Measurements from ENCODE around the gene FAM81A.
"Not testable (repeated sequence)": the region's sequence is repeated elsewhere in the genome, so short reads cannot be mapped to it uniquely, and the experiment has no call there.

FAM81A gene

DNA sequence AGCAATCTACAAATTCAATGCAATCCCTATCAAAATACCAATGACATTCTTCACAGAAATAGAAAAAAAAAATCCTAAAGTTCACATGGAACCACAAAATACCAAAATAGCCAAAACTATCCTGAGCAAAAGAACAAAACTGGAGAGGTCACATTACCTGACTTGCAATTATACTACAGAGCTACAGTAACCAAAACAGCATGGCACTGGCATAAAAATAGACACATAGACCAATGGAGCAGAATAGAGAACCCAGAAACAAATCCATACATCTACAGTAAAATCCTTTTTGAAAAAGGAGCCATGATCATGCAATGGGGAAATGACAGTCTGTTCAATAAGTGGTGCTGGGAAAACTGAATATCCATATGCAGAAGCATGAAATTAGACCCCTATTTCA lies 51.5 kb downstream of the FAM81A start:
- not testable (repeated sequence) for DNase-seq (ENCODE audit: low spot score)

DNA sequence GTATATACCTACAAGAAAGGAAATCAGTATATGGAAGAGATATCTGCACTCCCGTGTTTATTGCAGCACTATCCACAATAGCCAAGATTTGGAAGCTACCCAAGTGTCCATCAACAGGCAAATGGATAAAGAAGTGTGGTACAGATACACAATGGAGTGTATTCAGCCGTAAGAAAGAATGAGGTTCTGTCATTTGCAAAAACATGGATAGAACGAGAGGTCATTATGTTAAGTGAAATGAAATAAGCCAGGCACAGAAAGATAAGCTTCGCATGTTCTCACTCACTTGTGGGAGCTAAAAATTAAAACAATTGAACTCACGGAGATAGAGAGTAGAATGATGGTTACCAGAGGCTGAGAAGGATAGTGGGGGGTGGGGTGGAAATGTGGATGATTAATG lies 53.1 kb downstream of the FAM81A start:
- peak; percentile 48 for DNase-seq (ENCODE audit: low spot score)

DNA sequence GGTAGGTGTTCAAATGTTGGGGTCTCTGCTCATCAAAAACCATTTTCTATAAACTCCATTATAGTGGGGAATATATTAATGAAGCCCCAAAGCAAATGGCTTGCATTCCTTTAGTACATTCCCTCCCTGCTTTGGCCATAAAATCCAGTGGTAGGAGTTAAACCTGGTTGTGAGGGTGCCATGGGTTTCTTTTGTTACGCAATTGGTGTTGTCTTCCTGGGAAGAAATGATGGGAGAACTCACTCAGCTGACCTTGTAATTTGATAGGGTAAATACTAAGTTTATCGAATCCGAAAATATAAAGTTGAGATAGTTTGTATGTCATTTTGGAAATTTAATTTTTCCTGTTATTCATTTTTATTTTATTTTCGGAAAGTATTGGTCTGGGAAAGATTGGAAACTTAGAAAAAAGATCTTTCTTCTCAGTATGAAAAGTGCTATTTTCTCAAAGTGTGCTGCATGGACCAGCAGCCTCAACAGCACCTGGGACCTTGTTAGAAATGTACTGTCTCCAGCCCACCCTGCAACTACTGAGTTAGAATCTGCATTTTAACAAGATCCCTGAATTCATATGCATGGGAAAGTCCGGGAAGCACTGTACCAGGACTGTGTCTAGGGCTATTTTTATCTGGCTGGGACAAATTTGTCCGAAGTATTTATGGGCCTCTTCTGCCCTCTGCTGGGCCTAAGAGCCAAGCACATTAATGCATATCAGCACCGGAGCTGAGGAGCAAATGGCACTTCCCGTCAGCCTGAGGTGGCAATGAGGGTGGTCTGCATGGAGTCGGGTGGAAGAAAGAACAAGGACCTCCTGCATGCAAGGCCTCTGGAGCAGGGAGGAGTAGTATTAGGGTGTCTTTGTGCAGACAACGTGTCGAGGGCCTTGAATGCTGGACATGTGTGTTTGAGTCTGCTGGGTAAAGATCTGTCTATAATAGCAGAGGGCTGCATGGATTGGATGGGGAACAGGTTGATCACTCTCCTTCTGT lies 54.7 kb downstream of the FAM81A start:
- DNase-seq (ENCODE audit: low spot score) = peak; percentile 88

DNA sequence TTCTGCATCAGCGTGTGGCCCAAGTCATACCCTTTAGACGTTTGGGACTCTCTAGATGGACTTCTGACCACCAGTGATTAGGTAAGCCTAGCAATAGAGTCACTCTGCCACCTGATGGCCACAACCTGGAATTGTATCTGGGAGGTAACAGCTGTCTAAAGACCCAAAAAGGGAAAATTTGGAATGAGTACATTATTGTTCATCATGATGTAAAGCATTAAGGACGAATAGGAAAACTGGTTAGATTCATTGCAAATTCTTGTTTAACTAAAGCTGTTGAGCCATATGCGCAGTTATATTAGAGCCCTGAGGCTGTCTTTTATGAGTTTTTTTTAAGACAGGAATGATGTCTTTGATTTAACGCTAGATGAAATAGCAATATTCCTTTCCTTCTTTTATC lies 63.6 kb downstream of the FAM81A start:
- peak; percentile 21 for DNase-seq (ENCODE audit: low spot score)

DNA sequence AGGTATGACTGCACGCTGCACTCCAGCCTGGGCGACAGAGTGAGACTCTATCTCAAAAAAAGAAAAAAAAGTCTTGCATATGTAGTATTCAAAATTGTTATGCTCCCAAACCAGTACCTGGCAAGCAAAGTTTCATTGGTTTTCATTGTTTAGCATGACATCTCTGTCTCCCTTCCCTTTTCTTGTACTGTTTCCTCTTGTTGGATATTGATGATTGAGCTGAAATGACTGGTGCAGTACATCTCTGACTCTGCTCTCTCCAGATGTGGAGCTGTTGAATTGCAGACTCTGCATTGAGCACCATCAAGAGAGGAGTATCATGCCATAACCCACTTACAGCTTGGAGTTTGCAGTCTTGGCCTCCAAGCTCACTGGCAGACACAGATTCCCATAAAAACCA lies 77.2 kb downstream of the FAM81A start:
- no peak for DNase-seq (ENCODE audit: low spot score)

DNA sequence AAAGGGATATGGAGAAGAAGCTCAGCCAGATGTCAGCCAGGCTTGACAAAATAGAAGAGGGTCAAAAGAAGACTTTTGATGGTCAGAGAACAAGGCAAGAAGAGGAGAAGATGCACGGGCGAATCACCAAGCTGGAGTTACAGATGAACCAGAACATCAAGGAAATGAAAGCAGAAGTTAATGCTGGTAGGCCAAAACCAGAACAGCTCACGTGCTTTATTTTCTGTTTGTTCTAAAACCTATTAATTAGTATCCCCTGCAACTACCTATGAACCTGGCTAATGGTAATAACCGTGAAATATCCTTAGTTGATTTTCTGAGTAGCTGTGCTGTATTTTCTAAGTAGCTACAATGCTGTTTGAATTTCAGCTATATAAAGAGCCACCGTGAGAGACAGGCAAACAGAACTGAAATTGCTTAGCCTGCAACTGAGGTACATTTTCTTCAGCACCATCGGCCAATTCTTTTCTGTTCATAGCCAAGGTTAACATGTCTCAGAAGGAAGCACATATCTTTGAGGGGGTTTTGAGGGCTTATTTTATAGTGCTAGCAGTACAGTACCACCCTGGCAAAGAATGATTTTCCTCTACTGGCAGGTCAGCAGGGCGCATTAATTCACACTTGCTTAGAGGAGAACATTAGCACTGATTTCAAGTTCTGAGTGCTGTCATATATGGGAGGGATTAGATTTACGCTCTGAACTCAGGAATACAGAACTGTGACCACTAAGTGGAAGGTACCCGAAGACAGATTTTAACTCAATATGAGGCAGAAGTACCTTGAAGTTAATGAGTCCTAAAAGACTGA lies 78.9 kb downstream of the FAM81A start:
- no peak for DNase-seq (ENCODE audit: low spot score)

DNA sequence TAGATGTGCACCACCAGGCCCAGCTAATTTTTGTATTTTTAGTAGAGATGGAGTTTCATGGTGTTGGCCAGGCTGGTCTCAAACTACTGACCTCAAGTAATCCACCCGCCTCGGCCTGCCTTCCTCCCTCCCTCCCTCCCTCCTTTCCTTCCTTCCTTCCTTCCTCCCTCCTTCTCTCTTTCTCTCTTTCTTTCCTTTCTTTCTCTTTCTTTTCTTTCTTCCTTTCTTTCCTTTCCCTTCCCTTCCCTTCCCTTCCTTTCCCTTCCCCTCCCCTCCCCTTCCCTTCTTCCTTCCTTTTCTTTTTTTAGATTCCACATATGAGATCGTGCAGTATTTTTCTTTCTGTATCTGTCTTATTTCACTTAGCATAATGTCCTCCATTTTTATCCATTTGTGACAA lies 81.3 kb downstream of the FAM81A start:
- DNase-seq (ENCODE audit: low spot score) = no peak

DNA sequence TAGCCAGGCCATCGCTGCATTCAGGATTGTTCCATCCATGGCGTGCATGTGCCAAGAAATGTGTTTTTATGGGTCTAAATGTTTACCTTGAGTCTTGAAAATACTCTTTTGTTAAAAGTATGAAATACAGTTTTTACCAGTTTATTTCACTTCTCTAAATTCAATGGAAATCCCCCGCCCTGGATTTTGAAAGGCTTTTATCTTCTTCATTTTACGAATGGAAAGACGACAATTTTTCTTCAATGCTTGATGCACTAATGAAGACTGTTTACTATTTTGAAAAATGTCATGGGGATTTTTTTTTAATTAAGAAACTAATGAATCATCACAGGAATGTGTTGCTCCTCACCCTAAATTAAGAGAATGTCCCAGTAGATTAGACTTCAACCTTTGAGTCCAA lies 83.5 kb downstream of the FAM81A start:
- DNase-seq (ENCODE audit: low spot score) = no peak

DNA sequence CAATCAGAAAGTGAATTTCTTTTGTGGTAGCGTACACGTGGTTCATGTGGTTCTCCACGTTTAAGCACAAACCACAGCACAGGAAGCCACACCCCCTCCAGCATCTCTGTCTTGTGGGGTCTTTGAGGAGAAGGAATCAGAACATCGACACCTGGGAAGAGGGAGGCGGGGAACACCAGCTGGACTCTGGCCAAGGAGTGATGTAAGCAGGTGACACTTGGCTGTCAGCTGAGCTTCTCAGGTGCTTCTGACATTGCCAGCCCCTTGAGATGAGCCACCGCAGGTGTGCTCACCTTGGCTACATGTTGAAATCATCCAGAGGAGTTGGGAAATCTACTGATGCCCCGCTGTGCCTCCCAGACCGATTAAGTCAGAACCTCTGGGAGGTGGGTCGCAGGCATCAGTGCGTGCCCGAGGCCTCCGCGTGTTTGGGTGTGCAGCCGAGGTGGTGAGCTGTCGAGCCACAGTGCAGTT lies 85.0 kb downstream of the FAM81A start:
- no peak for DNase-seq (ENCODE audit: low spot score)

DNA sequence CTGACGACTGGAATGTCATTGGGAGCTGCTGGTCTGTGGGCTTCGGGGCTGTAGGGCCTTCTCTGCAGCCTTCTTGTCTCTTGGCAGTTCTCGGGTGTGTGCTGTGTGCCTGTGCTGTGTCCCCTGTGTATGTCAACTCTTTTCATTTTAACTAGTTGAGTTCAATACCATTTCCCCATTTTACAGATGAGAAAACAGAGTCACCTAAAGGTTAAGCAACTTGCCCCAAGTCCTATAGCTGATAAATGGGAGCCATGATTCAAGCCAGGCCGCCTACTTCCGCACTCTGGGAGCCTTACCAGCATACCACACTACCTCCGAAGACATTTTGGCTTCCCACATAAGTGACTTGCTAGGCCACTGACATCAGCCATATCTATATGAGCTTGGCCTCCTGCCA lies 85.7 kb downstream of the FAM81A start:
- DNase-seq (ENCODE audit: low spot score) = no peak

DNA sequence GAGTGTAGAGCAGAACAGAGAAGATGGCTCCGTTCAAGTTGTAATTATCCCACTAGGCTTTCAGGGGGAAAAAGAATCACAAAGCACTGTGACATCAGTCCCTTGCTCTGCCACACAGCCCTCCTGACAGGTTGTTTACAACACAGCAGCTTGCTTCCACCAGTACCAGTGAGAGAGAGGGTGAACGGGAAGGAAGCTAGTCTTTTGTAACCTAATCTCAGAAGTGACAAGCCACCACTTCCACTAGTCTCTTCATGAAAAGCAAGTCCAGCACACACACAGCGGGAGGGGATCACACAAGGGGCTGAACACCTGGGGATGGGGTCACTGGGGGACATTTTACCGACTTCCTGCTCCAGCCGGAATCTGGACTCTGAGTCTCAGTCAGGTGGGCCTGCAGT lies 86.3 kb downstream of the FAM81A start:
- peak; percentile 35 for DNase-seq (ENCODE audit: low spot score)

DNA sequence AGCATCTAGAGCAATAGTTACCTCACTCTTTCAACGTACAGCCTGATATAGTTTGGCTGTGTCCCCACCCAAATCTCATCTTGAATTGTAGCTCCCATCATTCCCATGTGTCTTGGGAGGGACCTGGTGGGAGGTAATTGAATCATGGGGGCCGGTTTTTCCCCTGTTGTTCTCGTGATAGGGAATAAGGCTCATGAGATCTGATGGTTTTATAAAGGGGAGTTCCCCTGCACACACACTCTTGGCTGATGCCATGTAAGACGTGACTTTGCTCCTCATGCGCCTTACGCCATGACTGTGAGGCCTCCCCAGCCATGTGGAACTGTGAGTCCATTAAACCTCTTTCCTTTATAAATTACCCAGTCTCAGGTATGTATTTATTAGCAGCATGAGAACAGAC lies 88.5 kb downstream of the FAM81A start:
- not testable (repeated sequence) for DNase-seq (ENCODE audit: low spot score)

DNA sequence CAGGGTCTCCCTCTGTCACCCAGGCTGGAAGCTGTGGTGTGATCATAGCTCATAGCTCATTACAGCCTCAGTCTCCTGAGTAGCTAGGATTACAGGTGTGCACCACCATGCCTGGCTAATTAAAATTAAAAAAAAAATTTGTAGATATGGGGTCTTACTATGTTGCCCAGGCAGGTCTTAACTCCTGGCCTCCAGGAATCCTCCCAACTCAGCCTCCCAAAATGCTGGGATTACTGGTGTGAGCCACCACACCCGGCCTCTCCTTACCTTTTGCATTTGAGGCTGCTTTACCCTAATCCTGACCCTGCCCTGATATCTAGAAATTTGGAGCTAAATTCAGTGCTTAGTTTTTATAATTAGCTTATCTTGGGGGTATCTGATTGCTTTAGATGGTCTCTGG lies 90.4 kb downstream of the FAM81A start:
- no peak for DNase-seq (ENCODE audit: low spot score)

DNA sequence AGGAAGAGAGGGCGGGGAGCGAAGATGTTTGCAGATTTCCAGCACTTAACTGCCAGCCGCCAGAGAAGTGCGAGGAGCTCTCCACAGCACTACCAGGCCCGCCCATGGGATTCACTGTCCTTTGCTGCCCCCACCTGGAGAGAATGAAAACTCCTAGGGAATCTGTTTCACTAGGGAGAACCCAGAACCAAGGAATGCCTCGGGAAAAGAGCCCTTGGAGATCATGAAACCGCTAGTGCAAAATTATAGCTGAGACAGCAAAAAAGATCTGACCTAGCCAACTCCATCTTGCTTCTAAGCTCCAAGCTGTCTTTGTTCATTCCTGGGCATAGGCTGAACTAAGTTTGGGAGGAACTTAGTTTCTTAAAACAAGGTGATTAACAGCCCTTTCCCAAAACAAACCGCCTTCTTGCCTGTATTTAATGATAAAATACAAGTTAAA lies 91.0 kb downstream of the FAM81A start:
- DNase-seq (ENCODE audit: low spot score) = peak; percentile 90

DNA sequence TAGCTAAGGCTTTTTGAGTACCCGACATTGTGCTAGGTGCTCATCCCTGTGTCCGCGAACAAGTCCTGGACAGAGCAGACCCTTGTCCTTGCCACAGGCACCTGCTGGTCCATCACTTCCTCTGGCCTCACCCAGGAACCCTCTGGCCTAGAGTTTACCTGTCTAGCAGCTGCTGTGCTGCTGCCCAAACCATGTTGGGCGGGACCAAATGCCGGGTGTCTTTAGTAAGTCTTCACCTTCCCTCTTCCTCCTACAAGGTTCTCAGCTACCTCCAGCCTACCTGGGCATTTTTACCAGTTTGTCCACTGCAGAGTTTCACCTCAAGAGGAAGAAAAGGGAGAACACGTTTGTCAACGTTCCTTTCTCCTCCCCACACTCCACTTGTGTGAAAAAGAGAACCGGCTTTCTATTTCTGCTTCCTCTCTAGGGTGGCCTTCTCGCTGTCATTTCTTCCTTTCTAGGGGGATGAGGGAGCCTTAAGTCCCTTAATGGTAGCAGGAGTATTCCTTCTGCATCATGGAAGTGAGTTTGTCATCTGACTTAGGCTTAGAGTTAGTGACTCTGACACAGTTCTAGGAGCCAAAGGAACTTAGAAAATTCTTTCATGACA lies 93.2 kb downstream of the FAM81A start:
- DNase-seq (ENCODE audit: low spot score) = no peak

DNA sequence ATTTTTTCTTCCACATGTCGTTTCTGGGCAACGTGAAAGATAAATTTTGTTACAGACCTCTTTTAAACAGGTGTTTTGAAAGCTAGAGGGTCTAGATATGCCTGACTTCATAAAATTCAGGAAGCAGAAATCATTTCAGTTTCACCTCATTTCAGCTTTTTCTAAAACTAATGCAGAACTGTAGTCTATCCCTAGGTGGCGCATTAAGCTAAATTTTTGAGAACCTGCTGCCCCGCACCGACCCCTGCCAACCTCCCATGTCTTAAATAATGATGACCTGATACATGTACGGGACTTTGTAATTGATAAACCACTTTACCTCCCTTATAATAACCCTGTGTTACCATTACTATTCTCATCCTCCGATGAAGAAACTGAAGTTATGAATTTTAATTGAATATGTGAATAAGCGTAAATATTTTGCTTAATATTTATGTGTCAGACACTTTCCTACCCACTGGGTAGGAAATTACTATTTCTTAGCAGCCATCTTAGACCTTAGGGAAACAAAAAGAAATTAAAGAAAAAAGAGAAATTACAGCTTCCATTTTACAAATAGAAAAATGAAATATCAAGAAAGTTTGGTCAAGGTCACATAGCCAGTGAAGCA lies 94.9 kb downstream of the FAM81A start:
- no peak for DNase-seq (ENCODE audit: low spot score)

DNA sequence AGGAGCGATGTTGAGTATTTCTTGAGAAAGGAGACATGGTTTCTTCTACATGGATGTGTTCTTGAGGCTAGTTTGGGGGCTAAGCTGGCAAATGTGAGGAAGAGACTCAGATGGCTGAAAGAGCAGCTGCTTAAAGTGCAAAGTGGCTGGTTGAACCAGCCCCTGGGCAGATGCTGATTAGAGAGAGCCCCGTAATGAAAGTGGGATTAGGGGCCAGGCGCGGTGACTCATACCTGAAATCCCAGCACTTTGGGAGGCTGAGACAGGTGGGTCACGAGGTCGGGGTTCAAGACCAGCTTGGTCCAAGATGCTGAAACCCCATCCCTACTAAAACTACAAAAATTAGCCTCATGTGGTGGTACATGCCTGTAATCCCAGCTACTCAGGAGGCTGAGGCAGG lies 98.6 kb downstream of the FAM81A start:
- DNase-seq (ENCODE audit: low spot score) = no peak

DNA sequence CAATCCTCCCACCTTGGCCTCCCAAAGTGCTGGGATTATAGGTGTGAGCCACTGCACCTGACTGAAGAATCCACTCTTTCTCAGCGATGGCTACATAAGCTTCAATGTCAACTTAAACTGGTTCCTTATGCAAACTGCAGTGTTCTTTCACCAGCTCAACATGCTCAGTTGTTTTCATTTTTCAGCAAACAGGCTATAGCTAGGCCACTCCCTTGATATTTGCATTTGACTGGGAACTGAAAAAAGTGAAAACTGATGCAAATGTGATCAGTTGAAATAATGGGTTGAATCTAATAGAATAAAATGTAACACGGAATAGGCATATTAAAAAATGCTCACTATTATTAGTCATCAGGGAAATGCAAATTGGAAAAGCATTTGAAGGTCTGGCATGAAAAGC lies 99.4 kb downstream of the FAM81A start:
- no peak for DNase-seq (ENCODE audit: low spot score)

DNA sequence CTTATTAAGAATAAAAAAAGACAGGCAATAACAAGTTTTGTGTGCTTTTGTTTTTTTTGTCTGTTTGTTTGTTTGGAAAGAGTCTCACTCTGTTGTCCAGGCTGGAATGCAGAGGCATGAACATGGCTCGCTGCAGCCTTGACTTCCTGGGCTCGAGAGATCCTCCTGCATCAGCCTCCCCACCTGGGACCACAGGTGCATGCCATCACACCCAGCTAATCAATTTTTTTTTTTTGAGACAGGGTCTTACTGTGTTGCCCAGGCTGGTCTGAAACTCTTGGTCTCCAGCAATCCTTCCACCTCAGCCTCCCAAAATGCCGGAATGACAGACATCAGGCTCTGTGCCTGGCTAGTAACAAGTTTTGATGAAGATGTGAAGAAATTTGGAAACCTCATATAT lies 100.5 kb downstream of the FAM81A start:
- DNase-seq (ENCODE audit: low spot score) = no peak

DNA sequence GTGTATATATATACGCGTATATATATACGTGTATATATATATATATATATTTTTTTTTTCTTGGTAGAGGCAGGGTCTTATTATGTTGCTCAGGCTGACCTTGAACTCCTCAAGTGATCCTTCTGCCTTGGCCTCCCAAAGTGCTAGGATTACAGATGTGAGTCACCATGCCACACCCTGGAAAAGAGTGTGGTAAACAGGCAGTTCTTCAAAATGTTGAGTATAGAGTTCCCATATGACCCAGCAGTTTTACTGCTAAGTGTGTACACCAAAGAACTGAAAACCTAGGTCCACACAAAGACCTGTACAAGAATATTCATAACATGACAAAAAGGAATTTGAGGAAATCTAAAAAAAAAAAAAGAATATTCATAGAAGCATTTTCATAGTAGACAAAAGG lies 101.8 kb downstream of the FAM81A start:
- no peak for DNase-seq (ENCODE audit: low spot score)

DNA sequence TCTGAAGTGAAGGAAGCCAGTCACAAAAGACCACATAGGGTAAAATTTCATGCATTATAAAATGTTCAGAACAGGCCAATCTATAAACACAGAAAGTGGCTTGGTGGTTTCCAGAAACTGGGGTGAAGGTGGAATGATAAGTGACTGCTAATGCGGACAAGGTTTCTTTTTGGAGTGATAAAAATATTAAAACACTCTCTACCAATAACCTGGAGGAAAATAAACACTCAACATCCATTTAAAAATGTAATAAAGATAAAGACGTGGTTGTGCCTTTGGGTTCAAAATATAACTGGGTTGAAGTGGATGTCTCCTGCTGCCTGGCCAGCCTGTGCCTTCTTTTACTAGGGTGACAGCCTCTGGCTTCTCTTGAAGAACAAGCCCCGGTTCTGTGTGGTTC lies 102.7 kb downstream of the FAM81A start:
- no peak for DNase-seq (ENCODE audit: low spot score)

DNA sequence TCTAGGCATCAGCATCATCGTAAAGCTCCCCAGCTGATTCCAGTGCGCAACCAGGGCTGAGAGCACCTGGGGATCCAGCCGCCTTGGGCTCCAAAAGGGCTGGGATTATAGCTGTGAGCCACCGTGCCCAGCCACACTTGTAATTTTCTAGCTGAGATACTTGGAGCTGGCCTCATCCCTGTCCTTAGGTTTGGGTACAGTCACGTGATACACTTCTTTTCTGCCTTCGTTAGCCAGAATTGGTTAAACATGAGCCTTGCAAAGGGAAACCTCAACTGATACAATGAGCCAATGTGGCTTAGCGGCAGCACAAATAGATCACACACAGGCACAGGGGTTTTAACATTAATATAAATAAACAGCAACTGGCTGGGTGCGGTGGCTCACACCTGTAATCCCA lies 103.8 kb downstream of the FAM81A start:
- DNase-seq (ENCODE audit: low spot score) = no peak

Measured in Ammon's horn (tissue), 1 donor.